ENCODE data around the gene GSK3B. TPM values are rescaled to one million over a fixed set of nuclear protein-coding genes. Genes with fewer than 3 reads are reported as not detected.

The GSK3B gene
- total and polyA plus RNA-seq, 10 of the 15 experiments (the other 5 are each of a cell fraction or from before 2014, with no cell fraction given): 8.5 to 49.8 (median 25.5) TPM

GRCh38 chr3:119825820-119826219 lies 268.4 kb downstream of the GSK3B start:
- Histone ChIP-seq H3K27me3 (replicated peaks in 1 of 2; ENCODE audit: control insufficient read depth in 2 of 2, insufficient read depth in 2 of 2, low read length in 1 of 2) (no peaks in the 10 kb centered on the region), H3K9me3 (replicated peaks; ENCODE audit: control insufficient read depth, insufficient read depth, low read length) (no peaks in the 10 kb centered on the region), H3K27ac (ENCODE audit: control insufficient read depth, insufficient read depth) (no peak overlapping the region), H2AFZ (ENCODE audit: control insufficient read depth, low read depth, low read length) (no peak overlapping the region), H3K4me2 (ENCODE audit: control insufficient read depth, insufficient read depth) (no peak overlapping the region), H3K4me1 (ENCODE audit: control insufficient read depth, insufficient read depth, low read length) (no peaks in the 10 kb centered on the region), H3K4me3 (no peak overlapping the region), H3K9ac (ENCODE audit: control insufficient read depth, insufficient read depth, low read length) (no peak overlapping the region), H3K36me3 (ENCODE audit: control insufficient read depth in 2 of 2, insufficient read depth in 2 of 2, low read length in 1 of 2) (peaks cover 4 to 11% of the 10 kb centered on the region in 2 experiments), H3K79me2 (ENCODE audit: control insufficient read depth, insufficient read depth, low read length) (no peaks in the 10 kb centered on the region), H4K20me1 (ENCODE audit: control insufficient read depth, insufficient read depth) (no peaks in the 10 kb centered on the region)
- ChIA-PET SMC1A (ENCODE audit: uncharacterized antibody, unreplicated experiment) (interaction anchor here (1.1 kb wide), 1 partner anchor 13 kb away, joined by 3 read pairs; no protein-coding TSS in a partner anchor), RAD21 (ENCODE audit: unreplicated experiment) (no interaction called here), CTCF (no interaction called here), POLR2A (interaction anchor here (0.6 kb wide), 1 partner anchor 8 kb away, joined by 3 read pairs; no protein-coding TSS in a partner anchor)
- intact Hi-C loops (cut with micrococcal nuclease; ENCODE audit: unreplicated experiment) (loop anchor here (10.0 kb wide), 1 partner anchor 729 kb away; no protein-coding TSS in a partner anchor), in situ Hi-C loops (cut with MboI) (no loop called here)
- no TSS peak for BruUV-seq (replicated peaks)
- 96% methylated on average over 1 of the region's 1 CpG for WGBS (ENCODE audit: insufficient coverage, insufficient replicate concordance, low lambda C conversion rate, missing lambda C conversion rate)
- FAIRE-seq (no peak), ATAC-seq (no peak), DNase-seq (ENCODE audit: low read depth, low spot score) (no peak)
- TF ChIP-seq KDM1A (IDR thresholded peaks at IDR 0.05; ENCODE audit: borderline replicate concordance): no peak
- TF ChIP-seq MTA3 (IDR thresholded peaks at IDR 0.05; ENCODE audit: borderline replicate concordance, low read length): no peak
- TF ChIP-seq BACH1 (IDR thresholded peaks at IDR 0.05; ENCODE audit: borderline replicate concordance): no peak
- TF ChIP-seq POLR2A (IDR thresholded peaks at IDR 0.05; ENCODE audit: low read depth, low read length): no peak
- TF ChIP-seq GABPA (IDR thresholded peaks at IDR 0.05; ENCODE audit: low read depth): no peak
- no peak for TF ChIP-seq KLF5 (IDR thresholded peaks at IDR 0.05; ENCODE audit: partially characterized antibody)
- TF ChIP-seq, protein P1, sequence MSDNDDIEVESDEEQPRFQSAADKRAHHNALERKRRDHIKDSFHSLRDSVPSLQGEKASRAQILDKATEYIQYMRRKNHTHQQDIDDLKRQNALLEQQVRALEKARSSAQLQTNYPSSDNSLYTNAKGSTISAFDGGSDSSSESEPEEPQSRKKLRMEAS (IDR thresholded peaks at IDR 0.05; ENCODE audit: low read depth, low read length): no peak
- TF ChIP-seq CBFB (IDR thresholded peaks at IDR 0.05; ENCODE audit: low read depth): no peak
- TF ChIP-seq SREBF2 (IDR thresholded peaks at IDR 0.05; ENCODE audit: low read length): no peak
- TF ChIP-seq ZNF687 (IDR thresholded peaks at IDR 0.05): no peak
- no peak for TF ChIP-seq SUPT20H (IDR thresholded peaks at IDR 0.05; ENCODE audit: borderline replicate concordance, control insufficient read depth, low read depth, low read length)
- TF ChIP-seq ETV6 (conservative IDR thresholded peaks at IDR 0.05 in 1 of 2, IDR thresholded peaks at IDR 0.05 in 1 of 2; ENCODE audit: borderline replicate concordance in 1 of 2, low read depth in 1 of 2): no peak
